Measurements from ENCODE around the gene COL4A1. TPM values are rescaled to one million over a fixed set of nuclear protein-coding genes. Genes with fewer than 3 reads are reported as not detected.

The COL4A1 gene
- total RNA-seq, 2 experiments from 2014 or later = 0.08 to 0.16 TPM

GRCh38 chr13:110261166-110262081 lies 45.5 kb downstream of the COL4A1 start:
- Histone ChIP-seq H3K4me1 (ENCODE audit: insufficient read depth, low read length) (no peaks in the 10 kb centered on the region), H3K27me3 (ENCODE audit: control insufficient read depth in 1 of 2, insufficient read depth in 2 of 2, low read length in 2 of 2) (peaks cover 4 to 11% of the 10 kb centered on the region in 2 experiments), H3K27ac (ENCODE audit: low read depth in 1 of 2, low read length in 2 of 2) (no peak overlapping the region), H3K36me3 (ENCODE audit: insufficient read depth, low read length) (no peaks in the 10 kb centered on the region), H3K4me3 (ENCODE audit: low read length) (no peak overlapping the region), H3K9me3 (ENCODE audit: control insufficient read depth in 1 of 2, insufficient read depth in 1 of 2, low read length in 2 of 2) (peaks cover 0 to 10% of the 10 kb centered on the region in 2 experiments)
- Mint-ChIP-seq H3K27ac (no peak overlapping the region), H3K4me3 (no peak overlapping the region), H3K36me3 (ENCODE audit: low read depth) (no peaks in the 10 kb centered on the region), H3K9me3 (no peaks in the 10 kb centered on the region), H3K4me1 (ENCODE audit: low read depth) (no peaks in the 10 kb centered on the region), H3K27me3 (peaks cover 46% of the 10 kb centered on the region)
- TF ChIP-seq, protein P1, sequence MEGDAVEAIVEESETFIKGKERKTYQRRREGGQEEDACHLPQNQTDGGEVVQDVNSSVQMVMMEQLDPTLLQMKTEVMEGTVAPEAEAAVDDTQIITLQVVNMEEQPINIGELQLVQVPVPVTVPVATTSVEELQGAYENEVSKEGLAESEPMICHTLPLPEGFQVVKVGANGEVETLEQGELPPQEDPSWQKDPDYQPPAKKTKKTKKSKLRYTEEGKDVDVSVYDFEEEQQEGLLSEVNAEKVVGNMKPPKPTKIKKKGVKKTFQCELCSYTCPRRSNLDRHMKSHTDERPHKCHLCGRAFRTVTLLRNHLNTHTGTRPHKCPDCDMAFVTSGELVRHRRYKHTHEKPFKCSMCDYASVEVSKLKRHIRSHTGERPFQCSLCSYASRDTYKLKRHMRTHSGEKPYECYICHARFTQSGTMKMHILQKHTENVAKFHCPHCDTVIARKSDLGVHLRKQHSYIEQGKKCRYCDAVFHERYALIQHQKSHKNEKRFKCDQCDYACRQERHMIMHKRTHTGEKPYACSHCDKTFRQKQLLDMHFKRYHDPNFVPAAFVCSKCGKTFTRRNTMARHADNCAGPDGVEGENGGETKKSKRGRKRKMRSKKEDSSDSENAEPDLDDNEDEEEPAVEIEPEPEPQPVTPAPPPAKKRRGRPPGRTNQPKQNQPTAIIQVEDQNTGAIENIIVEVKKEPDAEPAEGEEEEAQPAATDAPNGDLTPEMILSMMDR (IDR thresholded peaks at IDR 0.05) = no peak
- ATAC-seq (ENCODE audit: poor library complexity) (no peak), DNase-seq (no peak)
- ChIA-PET POLR2A (no interaction called here), CTCF (no interaction called here)
- intact Hi-C loops (cut with DNase I, micrococcal nuclease) = no loop called here

DNA sequence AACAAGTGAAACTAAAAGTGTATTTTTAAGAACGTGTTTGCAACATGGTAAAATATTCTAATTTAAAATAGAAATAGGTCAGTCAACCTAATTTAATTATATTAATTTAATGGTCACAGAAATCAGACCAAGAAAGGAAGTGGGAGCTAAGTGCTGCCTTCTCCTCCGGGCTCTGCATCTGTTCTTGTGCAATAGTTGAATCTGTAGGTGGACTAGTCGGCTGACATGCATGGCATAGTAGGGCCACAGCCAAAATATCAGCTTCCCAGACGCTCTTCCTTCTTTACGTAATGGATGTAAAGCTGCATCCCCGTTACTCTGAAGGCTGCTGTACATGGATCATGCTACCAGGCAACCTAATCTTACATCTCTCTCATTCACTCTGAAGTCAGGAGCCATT lies 47.3 kb downstream of the COL4A1 start:
- Mint-ChIP-seq H3K9me3 (peaks cover 6% of the 10 kb centered on the region), H3K4me3 (no peak overlapping the region), H3K36me3 (ENCODE audit: low read depth) (no peaks in the 10 kb centered on the region), H3K4me1 (ENCODE audit: low read depth) (no peaks in the 10 kb centered on the region), H3K27ac (no peak overlapping the region), H3K27me3 (peaks cover 34% of the 10 kb centered on the region)
- TF ChIP-seq, protein P1 (IDR thresholded peaks at IDR 0.05) = no peak
- no peak for DNase-seq
- Histone ChIP-seq H3K27me3 (ENCODE audit: control insufficient read depth in 1 of 2, insufficient read depth in 2 of 2, low read length in 2 of 2) (peaks cover 2 to 11% of the 10 kb centered on the region in 2 experiments), H3K36me3 (ENCODE audit: insufficient read depth, low read length) (no peaks in the 10 kb centered on the region), H3K4me1 (ENCODE audit: insufficient read depth, low read length) (no peaks in the 10 kb centered on the region), H3K9me3 (ENCODE audit: control insufficient read depth in 1 of 2, insufficient read depth in 1 of 2, low read length in 2 of 2) (peaks cover 0 to 20% of the 10 kb centered on the region in 2 experiments), H3K27ac (ENCODE audit: low read depth in 1 of 2, low read length in 2 of 2) (no peak overlapping the region), H3K4me3 (ENCODE audit: low read length) (no peak overlapping the region)
- intact Hi-C loops (cut with DNase I, micrococcal nuclease) = no loop called here
- ATAC-seq (ENCODE audit: poor library complexity) = no peak
- ChIA-PET POLR2A (no interaction called here), CTCF (no interaction called here)

GRCh38 chr13:110258876-110259631 lies 47.9 kb downstream of the COL4A1 start:
- no peak overlapping the region for H3K27ac ChIP-seq (ENCODE audit: low read depth in 1 of 2, low read length in 2 of 2)
- H3K27me3 ChIP-seq (ENCODE audit: control insufficient read depth in 1 of 2, insufficient read depth in 2 of 2, low read length in 2 of 2) = peaks cover 2 to 11% of the 10 kb centered on the region in 2 experiments
- H3K27me3 Mint-ChIP-seq = peaks cover 33% of the 10 kb centered on the region
- no peak overlapping the region for H3K27ac Mint-ChIP-seq
- H3K36me3 ChIP-seq (ENCODE audit: insufficient read depth, low read length) = no peaks in the 10 kb centered on the region
- DNase-seq = no peak
- no peaks in the 10 kb centered on the region for H3K4me1 Mint-ChIP-seq (ENCODE audit: low read depth)
- TF ChIP-seq, protein P1 (IDR thresholded peaks at IDR 0.05) = no peak
- H3K9me3 Mint-ChIP-seq = peaks cover 6% of the 10 kb centered on the region
- H3K36me3 Mint-ChIP-seq (ENCODE audit: low read depth) = no peaks in the 10 kb centered on the region
- H3K9me3 ChIP-seq (ENCODE audit: control insufficient read depth in 1 of 2, insufficient read depth in 1 of 2, low read length in 2 of 2) = peaks cover 0 to 20% of the 10 kb centered on the region in 2 experiments
- no peak for ATAC-seq (ENCODE audit: poor library complexity)
- H3K4me3 Mint-ChIP-seq = no peak overlapping the region
- ChIA-PET POLR2A (no interaction called here), CTCF (no interaction called here)
- intact Hi-C loops (cut with DNase I, micrococcal nuclease) = no loop called here
- no peak overlapping the region for H3K4me3 ChIP-seq (ENCODE audit: low read length)
- H3K4me1 ChIP-seq (ENCODE audit: insufficient read depth, low read length) = no peaks in the 10 kb centered on the region

All from CD4-positive, alpha-beta T cell (primary cell).